Muscle of back (tissue), 11 donors: ENCODE results near the gene CMIP. TPM values are rescaled to one million over a fixed set of nuclear protein-coding genes. Genes with fewer than 3 reads are reported as not detected.

Source experiments
- DNase-seq, 3 donors: peaks; one replicate each; pipeline versions ENCODE4 v3.0.0 to v3.0.0-alpha.2; 2013
- polyA plus RNA-seq, 10 donors: library from polyadenylated mRNA; unstranded; fragments of 120-200 nt; gene quantifications; one replicate each; pipeline ENCODE4 v1.2.1, GENCODE V29; 2013; ENCODE audit not compliant: insufficient read length in 10 of 10

The CMIP gene
- polyA plus RNA-seq, 10 donors = 12.9 to 24.2 (median 16.3) TPM

DNA sequence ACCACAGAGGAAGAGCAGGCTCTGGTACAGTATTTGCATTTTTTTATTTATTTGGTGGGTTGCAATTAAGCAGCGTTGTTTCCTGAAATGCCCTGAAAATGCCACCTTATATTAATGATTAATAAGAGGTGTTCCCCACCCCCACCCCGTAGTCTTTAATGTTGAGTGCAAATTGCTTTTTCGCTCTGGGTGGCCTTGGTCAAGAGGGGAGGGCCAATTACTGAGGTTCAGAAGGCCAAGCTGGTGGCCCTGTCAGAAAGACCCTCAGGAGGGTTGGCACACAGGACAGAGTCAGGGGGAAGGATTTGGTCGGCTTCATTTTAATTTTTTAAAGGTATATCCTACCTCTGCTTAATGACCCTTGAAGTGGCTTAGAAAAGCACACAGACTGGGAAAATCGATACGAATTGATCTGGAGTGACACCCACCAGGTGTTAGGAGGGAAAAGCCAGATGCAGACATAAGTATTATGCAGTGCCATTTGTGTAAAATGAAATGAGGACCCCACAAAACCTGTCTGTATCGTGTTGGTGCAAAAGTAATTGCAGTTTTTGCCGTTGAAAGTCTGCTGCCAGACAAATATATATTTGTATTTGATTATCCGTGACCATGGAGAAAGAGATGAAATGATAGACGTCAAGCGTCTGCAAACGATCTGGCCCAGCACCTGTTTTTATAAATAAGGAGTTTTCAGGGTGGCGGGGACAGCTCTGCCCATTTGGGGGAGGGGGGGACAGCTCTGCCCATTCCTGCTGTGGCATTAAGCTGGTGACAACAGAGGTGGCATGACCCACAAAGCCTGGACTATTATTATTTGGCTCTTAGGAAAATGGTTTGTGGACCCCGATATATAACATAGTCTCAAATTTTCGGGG is 190.7 kb downstream of the CMIP start:
- DNase-seq = no peak

DNA sequence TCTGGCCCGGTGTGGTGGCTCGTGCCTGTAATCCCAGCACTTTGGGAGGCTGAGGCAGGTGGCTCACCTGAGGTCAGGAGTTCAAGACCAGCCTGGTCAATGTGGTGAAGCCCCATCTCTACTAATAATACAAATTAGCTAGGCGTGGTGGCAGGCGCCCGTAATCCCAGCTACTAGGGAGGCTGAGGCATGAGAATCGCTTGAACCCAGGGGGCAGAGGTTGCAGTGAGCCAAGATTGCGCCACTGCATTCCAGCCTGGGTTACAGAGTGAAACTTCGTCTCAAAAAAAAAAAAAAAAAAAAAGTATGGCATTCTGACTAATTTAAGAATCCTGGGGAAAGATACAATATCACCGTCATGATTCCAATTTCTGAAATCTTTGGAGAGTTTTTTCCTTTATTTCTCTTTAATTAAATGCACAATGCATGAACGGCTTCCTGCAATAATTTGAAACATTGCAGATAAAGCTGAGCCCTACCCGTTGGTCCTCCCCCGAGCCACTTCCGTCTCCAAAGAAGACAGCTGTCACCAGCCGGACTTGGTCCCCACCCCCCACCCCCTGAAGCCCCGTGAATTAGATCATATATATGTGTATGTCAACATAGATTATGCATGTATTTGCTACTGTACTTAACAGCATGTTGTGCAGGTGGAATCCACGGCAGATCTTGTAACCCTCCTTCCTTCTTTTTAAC is 191.8 kb downstream of the CMIP start:
- DNase-seq = no peak

DNA sequence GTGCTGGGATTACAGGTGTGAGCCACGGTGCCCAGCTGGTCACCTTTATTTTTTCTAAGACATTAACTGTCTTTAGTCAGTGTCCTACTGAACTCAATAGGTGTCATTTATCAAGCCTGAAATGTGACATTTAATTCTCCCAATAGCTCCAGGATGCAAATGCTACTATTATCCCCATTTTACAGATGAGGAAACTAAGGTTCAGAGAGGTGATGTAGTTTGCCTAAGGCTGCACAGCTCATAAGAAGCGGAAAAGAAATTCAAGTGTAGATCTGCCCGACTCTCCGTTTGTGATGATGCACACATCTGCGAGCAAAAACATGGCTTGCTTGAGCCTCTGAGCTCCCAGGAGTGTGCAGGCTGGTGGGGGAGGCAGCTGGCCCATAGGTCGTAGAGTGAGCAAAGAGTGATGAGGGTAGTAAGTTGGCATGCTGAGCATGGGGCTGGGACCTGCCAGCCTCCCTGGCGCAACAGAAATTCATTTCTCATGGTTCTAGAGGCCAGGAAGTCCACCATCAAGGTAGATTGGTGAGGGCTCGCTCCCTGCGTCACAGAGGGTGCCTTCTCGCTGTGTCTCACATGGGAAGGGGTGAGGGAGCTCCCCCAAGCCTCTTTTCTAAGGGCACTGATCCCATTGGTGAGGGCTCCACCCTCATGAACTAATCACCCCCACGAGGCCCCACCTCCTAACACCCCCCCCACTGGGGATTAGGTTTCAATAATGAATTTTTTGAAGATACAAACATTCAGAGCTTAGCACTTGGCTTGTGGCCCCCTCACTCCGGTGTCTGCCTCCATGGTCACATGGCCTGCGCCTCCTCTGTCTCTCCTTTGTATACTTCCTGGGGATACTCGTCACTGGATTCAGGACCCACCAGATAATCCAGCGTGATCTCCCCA is 193.0 kb downstream of the CMIP start:
- DNase-seq = no peak

DNA sequence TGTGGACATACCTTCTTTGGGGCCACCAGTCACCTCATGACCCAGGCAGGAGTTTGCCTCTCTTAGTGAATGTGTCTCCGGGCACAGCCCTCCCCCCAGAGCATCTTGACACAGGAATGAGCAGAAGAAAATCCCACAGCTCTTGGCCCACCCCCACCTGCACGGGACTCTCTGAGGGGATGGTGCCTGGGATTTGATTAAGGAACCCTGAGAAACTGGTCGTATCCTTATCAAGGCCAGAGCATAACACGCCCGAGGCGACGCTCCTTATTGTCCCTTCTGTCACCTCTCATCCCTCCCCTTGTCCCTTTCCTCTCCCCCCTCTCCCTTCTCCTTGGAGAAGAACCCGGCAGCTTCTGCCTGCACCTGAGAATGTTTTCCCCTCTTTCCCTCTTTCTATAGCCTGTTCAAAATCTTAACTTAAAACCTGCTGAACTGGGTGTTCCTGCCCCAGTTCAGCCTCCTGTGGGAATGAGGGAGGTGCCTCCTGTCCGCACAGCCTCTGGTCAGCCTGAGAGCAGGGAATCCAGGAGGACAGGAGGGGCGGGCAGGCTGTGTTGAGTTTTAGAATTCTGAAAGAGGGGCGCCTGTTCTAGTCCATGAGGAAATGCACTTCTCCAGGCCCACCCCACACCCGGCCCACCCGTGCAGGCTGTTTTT is 193.8 kb downstream of the CMIP start:
- DNase-seq = no peak

DNA sequence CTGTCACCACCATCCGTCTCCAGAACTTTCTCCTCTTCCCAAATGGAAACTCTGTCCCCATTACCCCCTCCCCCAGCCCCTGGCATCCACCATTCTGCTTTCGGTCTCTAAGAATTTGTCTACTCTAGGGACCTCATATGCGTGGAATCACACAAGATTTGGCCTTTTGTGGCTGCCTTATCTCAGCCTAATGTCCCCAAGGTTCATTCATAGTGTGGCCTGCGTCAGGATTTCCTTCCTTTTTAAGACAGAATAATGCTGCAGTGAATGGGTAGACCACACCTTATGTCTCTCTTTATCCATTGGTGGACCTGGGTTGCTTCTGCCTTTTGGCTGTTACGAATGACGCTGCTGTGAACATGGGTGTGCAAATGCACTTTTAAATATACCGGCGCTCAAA is 194.7 kb downstream of the CMIP start:
- DNase-seq = no peak

DNA sequence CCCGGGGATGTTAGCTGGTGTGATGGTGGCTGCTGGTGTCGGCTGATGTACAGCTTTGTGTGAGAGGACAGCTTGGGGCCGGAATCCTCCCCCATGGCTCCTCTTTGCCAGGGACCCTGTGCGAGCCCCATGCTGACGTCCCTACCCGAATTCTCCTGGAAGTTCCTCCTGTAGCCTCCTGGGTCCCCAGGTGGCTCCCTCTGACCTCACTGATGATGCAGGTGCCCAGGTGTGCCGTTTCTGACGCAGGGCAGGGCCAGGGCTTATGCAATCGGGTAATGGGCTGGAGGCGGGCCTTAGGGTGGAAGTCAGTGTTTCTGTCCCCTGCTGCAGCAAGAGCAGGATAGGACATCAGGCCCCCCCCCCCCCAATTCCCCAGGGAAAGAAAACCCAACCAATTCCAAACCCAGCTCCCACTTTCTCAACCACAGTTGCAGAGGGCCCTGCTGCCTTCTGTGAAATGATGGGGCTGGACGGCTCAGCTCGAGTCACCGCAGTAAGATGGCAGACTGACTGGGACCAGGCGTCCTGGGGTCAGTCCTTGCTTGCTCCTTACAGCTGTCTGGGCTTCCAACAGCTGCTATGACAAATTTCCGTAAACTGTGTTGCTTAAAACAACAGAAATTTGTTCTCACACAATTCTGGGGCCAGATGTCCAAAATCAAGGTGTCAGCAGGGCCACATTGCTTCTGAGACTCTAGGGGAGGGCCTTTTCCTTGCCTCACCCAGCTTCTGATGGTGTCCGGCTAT is 195.5 kb downstream of the CMIP start:
- no peak for DNase-seq

DNA sequence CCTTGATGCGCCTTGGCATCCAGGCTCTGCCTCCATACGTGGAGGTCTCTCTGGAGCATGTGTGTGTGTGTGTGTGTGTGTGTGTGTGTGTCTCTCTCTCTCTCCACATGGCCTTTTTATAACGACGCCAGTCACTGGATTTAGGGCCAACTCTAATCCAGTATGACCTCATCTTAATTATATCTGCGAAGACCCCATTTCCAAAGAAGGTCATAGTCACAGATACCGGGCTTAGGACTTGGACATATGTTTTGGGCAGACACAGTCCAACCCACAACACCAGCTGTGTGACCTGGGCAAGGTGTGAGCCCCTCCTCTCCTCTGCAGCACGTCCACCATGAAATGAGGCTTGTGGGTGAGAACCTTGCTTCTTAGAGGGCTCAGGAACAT is 196.1 kb downstream of the CMIP start:
- DNase-seq = no peak

DNA sequence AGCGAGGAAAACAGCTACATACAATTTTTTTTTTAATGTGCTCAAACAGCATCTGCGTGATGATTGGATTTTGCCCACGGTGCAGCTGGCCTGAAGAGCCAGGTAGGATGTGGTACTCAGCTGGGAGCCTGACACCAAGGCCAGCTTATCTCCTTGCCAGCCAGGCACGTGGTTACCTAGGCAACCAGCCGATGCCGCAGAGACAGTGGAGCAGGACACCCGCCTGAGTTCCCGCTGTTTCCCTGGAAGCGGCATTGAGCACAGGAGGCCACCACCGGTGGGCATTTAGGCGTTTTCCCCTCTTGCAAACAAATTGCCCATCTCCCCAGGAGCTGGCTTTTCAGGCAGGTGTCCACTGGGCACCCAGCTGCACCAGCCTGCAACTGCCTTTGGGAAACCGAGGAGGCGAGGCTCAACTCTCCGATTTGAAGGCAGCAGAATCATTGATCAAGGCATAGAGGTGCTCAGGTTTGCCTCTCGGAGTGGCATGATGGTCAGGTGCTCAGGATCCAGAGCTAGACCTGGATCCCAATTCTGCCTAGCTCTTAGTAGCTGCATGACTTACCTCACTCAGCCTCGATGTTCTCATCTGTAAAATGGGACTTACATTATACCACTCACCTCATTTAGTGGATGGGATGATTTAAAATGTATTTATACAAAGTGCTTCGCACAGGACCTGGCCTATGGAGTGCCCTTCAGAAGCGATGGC is 196.9 kb downstream of the CMIP start:
- no peak for DNase-seq

DNA sequence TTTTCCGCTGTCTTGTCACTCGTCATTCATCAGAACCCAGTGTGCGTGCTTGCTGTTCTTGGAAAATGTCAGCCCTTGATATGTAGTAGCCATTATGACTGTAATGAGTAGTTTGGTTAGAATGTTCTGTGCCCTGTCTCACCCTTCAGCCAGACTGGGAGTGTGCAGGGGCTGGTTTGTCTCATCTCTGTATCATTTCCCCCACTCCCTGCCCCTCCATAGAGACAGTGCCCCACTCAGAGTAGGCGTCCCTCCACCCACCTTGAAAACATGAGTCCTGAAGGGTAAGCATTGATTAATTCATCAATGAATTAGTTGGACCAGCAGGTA is 197.5 kb downstream of the CMIP start:
- no peak for DNase-seq

DNA sequence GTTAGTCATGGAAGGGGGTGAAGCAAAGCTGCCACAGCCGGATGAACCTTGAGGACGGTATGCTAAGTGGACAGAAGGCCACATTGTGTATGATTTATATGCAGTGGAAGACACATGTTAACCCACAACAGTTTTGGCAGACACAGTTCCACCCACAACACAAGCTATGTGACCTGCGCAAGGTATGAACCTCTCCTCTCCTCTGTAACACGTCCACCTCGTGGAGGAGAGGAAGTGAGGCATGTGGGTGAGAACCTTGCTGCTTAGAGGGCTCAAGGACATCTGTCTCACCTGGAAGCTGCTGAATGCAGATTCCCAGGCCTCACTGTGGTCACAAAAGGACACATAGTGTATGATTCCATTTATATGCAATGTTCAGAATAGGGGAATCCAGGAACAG is 198.3 kb downstream of the CMIP start:
- DNase-seq = no peak

DNA sequence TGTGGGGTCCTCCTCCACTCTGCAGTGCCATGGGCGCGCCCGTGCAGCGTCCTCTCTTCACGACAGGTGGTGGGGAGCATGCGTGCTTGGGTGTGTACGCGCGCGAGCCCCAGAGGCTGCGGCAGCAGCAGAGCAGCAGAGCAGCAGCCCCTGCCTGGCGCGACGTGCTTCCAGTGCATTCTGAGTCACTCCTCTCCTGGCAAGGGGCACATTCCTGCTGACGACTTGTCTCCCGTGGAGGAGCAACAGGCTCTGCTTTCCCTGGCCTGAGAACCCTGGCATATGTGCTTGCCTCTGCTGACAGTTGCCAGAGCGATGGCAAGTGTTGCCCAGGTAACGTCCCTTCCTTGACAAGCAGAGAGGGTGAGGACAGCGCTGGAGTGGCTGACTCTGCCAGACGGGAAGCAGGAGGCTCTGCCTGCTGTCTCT is 200.7 kb downstream of the CMIP start:
- peak; percentile 44 to 73 (median 63) for DNase-seq

DNA sequence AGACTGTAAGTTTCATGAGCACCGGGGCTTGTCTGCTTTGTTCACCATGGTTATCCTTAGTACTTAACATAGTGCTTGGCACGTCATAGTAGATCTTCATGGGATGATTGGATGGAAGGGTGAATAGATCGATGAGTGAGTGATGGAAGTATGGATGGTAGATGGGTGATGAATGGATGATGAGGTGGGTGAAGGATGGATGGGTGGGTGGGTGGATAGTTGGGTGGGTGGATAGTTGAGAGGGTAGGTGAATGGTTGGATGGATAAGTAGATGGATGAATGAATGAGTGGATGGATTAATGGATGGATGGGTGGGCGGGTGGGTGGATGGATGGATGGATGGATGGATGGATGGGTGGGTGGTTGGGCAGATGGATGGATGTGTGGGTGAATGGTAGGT is 201.3 kb downstream of the CMIP start:
- no peak for DNase-seq

DNA sequence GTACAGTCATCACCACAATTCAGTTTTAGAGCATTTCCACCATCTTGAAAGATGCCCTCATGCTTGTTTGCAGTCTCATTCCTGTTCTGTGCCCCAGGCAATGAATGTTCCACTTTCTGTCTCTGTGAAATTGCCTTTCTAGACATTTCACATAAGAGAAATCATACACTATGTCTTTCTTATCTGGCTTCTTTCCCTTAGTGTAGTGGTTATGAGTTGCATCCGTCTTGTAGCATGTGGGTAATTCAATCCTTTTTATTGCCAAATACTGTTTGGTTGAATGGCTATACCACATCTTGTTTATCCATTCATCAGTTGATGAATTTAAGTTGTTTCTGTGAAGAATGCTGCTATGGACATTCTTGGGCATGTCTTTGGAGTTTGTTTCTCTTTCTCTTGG is 202.0 kb downstream of the CMIP start:
- DNase-seq = no peak

DNA sequence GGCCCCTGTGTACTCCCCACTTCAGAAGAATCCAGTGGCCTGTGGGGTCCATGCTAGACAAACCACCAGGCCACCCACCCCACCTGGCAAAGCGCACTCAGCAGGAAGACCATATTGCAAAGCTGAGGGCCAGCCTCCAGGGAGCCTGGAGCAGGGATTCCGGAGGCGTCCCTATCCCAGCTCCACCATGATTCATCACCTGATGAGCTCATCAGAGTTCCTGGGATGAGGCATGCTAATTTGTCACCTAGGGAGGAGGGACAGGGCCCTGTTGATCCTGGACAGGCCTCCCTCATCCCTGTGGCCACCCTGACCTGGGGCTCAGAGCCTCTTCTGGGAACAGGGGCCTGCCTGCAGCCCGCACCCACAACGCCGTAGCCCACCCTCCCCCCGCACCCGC is 202.9 kb downstream of the CMIP start:
- DNase-seq = peak in 1 of 3 donors; percentile 62

DNA sequence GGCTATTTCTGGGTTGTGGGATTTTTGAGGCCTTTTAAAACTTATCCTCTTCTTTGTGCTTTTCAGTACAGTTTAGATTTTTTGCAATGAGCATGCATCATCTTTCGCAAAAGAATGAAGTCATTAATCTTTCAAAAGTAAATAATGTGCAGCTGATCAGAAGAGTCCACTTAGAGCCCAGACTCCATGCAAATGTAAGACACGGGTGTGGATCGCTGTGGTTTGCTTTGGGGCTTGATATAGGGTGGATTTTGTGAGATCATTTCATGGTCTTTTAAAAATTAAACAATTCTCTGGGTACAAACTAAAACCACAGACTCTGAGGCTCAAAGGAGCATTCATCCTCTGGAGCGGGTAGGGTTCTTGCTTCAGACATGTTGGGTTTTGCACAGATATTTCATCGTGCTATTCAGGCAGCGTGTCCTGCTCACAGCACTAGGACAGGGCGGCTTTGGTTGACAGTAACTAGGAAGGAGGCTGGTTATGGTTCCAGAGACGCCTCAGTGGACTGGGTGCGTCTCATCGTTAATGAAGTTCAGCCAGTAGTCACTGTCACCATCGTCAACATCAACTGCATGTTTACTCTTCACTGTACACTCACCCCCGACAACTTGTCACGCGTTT is 205.1 kb downstream of the CMIP start:
- no peak for DNase-seq

DNA sequence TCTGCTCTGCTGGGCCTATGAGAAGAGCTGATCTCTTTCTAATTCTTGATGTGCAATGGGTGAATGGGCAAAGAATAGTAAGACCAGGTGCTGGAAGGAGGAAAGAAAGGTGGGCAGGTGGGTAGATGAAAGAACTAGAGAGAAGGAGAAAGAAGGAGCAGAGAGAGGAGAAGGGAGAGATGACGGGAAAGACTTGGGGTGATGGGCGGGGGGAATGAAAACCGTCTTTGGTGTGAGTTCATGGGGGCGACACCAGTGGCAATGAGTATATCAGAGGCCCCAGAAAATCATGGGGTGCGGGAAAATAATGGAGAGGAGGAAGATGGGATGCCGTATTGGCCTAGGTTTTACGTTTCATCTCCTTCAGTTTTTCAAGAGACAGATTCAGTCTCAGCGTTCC is 205.7 kb downstream of the CMIP start:
- DNase-seq = no peak

DNA sequence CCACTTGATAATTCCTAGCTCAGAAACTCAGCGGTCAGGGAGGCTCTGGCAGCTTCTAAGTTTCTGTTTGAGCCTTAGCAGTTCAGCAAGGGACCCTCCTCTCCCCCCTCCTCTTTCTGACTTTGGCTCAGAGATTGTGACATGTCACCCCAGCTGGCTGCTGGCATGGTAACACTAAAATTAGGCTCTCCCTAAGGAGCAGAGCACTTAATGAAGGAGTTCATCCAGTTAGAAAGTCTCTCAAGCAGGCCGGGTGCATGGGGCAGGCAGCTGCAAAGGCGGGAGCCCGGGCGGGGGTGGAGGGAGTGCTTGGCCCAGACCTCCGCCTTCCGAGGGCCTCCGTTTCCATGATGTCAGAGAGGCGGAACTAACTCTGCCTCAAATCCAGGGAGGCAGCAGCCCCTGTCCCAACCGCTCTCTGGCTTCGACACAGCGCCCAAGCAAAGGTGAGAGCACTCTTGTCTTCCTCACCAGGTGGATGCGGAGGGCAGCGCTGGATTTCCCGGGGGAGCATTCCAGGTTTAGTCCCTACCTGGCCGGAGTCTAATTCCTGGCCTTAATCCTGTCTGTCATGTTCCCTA is 206.5 kb downstream of the CMIP start:
- DNase-seq = peak; percentile 81 to 97 (median 92)

DNA sequence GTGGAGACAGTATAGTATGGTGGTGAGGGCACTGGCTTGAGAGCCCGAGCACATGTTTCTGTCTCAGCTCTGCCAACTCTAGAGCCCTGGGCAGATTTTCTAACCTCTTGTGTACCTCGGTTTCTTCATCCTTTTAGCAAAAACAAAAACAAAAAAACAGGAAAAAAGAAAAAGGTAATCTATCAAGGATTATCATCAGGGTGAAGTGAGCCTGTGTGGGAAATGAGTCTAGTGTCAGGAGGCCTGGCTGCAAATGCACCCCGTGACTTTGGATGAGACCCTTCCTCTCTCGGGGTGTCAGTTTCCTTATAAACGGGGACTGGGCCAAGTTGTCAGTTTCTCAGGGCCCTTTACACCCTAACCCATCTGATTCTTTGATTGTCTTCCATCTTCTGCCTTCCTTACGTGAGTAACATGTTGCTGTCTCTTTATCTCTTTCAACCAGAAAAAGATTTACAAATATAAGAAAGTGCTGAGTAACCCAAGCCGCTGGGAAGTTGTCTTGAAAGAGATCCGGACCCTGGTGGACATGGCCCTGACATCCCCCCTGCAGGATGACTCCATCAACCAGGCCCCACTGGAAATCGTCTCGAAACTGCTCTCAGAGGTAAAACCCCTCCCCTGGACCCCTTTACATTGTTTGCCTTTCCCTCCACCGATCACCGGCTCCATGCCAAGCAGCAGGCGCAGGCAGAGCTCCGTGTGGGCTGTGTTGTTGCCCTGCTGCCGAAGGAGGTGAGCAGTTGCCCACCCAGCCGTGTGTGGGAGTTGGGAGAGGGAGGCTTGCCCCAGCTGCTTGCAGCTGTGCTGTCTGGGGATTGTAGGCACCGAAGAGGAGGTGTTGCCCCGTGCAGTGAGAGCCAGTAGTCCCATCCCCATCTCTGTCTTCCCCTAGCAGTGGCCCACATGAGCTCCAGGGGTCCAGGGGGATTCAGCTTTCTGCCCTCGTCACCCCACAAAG is 207.4 kb downstream of the CMIP start:
- DNase-seq = peak in 2 of 3 donors; percentile 20 to 66
